TTC549 (cell line): ENCODE data around the gene DDX5.
"Not testable (repeated sequence)": the region's sequence is repeated elsewhere in the genome, so short reads cannot be mapped to it uniquely, and the experiment has no call there.

Experiments used
- FAIRE-seq: peaks from 2 replicates; lab custom pipeline; 2012; peaks lifted over from hg19 to GRCh38; lab: Jason Lieb, UNC

The DDX5 gene

GRCh38 chr17:64491994-64492393 is 14.1 kb downstream of the DDX5 start:
- no peak for FAIRE-seq

- no peak for FAIRE-seq
These were observed 14.8 kb downstream of the DDX5 start for GRCh38 chr17:64491034-64491860.

- no peak for FAIRE-seq
These were observed 17.8 kb downstream of the DDX5 start for GRCh38 chr17:64488301-64488700.

- FAIRE-seq, result no peak
These were observed 21.7 kb downstream of the DDX5 start for GRCh38 chr17:64484380-64484779.

GRCh38 chr17:64480951-64481350 is 25.1 kb downstream of the DDX5 start:
- no peak for FAIRE-seq

- no peak for FAIRE-seq
These were observed 28.2 kb downstream of the DDX5 start for GRCh38 chr17:64477849-64478248.

GRCh38 chr17:64472564-64472963 is 33.5 kb downstream of the DDX5 start:
- no peak for FAIRE-seq

GRCh38 chr17:64471440-64471839 is 34.6 kb downstream of the DDX5 start:
- FAIRE-seq, result no peak

- no peak for FAIRE-seq
These were observed 35.5 kb downstream of the DDX5 start for GRCh38 chr17:64470625-64471024.

GRCh38 chr17:64466834-64467233 is 39.3 kb downstream of the DDX5 start:
- FAIRE-seq, result not testable (repeated sequence)

- no peak for FAIRE-seq
These were observed 39.9 kb downstream of the DDX5 start for GRCh38 chr17:64466019-64466735.

- FAIRE-seq, result no peak
These were observed 44.3 kb downstream of the DDX5 start for GRCh38 chr17:64461788-64462187.

GRCh38 chr17:64460955-64461354 is 45.1 kb downstream of the DDX5 start:
- no peak for FAIRE-seq

- not testable (repeated sequence) for FAIRE-seq
These were observed 46.3 kb downstream of the DDX5 start for GRCh38 chr17:64459818-64460217.

- no peak for FAIRE-seq
These were observed 46.8 kb downstream of the DDX5 start for GRCh38 chr17:64459284-64459747.

- FAIRE-seq, result no peak
These were observed 47.3 kb downstream of the DDX5 start for GRCh38 chr17:64458756-64459155.

- FAIRE-seq, result no peak
These were observed 48.9 kb downstream of the DDX5 start for GRCh38 chr17:64457156-64457555.

GRCh38 chr17:64455993-64456885 is 49.9 kb downstream of the DDX5 start:
- no peak for FAIRE-seq

GRCh38 chr17:64449545-64449944 is 56.5 kb downstream of the DDX5 start:
- no peak for FAIRE-seq

- FAIRE-seq, result no peak
These were observed 57.2 kb downstream of the DDX5 start, which contains the start of gene MILR1 for GRCh38 chr17:64448665-64449512. Gene MILR1, plus strand, starts transcription at chr17:64449115. Its CDS starts 54 bp downstream, at chr17:64449169.
